ENCODE data around the gene ENGASE. TPM values are rescaled to one million over a fixed set of nuclear protein-coding genes. Genes with fewer than 3 reads are reported as not detected.

The ENGASE gene
- total and polyA plus RNA-seq, 7 experiments from 2014 or later = 3.8 to 214 (median 82.7) TPM

DNA sequence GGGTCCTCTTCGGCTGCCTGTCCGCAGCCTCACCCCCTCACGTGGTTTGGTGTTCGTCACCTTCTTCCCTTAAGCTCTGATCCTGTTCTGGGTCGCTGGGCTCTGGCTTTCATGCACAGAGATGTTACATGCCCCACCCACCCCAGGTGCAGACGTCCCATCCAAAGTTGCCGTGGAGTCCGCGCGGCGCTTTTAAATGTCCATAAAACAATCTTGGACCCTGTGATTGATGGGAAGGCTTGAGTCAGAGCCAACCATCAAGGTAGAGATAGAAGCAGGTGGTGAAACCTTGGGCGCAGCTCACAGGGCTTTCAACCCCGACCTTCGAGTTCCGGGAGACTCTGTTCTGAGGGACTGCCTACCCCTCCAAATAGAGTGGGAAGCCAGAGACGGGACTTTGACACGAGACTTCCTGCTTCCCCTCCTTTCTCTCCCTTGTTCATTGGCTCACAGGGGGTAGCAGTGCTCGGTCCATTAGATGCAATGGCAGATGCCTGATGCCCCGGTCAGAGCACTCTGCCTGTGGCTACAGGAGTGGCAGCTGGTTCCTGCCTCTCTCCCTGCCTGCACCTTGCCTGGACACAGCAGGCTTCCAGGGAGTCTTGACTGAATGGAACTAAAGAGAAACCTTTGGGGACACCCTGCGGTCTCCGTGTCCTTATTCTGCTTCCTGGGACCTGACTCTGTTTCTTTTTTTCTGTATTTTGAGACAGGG lies 4.0 kb downstream of the ENGASE start:
- peaks cover 5 to 27% (median 6%) of the 10 kb centered on the region in 5 donors for H3K36me3 Mint-ChIP-seq
- CTCF ChIA-PET = interaction anchor here (1.3 kb wide), 1 partner anchor 314 kb away, joined by 4 read pairs; no protein-coding TSS in a partner anchor

DNA sequence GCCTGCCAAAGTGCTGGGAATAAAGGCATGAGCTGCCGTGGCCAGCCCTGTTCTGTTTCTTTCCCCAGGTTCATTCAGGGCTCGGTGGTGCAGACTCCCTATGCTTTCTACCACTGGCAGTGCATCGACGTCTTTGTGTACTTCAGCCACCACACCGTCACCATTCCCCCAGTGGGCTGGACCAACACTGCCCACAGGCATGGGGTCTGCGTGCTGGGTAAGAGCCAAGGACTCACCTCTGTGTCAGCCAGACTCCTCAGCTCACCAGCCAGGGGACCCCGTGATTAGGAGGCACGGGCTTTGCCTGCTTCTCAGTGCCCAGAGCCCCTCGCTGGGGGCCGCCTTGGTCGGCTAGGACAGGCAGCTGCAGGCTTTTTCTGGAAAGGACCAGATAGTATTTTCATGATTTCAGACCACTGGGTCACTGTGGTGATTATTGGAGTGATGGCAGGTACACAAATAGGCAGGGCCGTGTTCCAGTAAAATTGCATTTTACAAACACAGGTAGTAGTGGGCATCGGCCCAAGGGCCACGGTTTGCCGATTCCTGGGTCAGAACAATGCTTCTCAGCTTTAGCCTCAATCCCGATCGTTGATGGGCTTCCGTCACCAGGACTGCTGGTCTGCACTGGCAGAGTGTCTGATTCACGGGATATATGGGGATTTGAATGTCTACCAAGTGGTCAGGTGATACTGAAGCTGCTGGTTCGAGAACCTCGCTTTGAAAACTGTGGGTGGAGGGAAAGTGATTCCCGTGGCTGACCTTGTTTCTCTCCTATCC lies 5.0 kb downstream of the ENGASE start:
- no peaks in the 10 kb centered on the region for H3K27me3 Mint-ChIP-seq
- no peak for DNase-seq
- intact Hi-C loops (cut with micrococcal nuclease) = loop anchor here (10.0 kb wide), 2 partner anchors 625 to 915 kb away; no protein-coding TSS in a partner anchor
- H3K4me3 Mint-ChIP-seq = no peak overlapping the region
- H3K4me3 ChIP-seq (ENCODE audit: low read length) = no peak overlapping the region
- ChIA-PET CTCF (interaction anchor here (1.3 to 5.0 kb wide), 2 partner anchors 16 to 313 kb away, joined by 4 to 23 read pairs; no protein-coding TSS in a partner anchor), POLR2A (no interaction called here)
- H3K27ac ChIP-seq (ENCODE audit: low read depth, low read length) = no peak overlapping the region
- H3K9me3 ChIP-seq (ENCODE audit: control insufficient read depth in 2 of 3, low read length in 3 of 3) = no peaks in the 10 kb centered on the region
- H3K27ac Mint-ChIP-seq = no peak overlapping the region
- peaks cover 0 to 65% (median 4%) of the 10 kb centered on the region in 3 experiments for H3K36me3 ChIP-seq (ENCODE audit: control insufficient read depth in 2 of 3, insufficient read depth in 3 of 3, low read length in 3 of 3)
- H3K27me3 ChIP-seq (ENCODE audit: control insufficient read depth in 2 of 2, insufficient read depth in 2 of 2, low read length in 2 of 2) = no peaks in the 10 kb centered on the region
- peaks cover 8% of the 10 kb centered on the region in 2 donors for H3K4me1 ChIP-seq (ENCODE audit: control insufficient read depth in 2 of 2, insufficient read depth in 2 of 2, low read length in 2 of 2)
- H3K9me3 Mint-ChIP-seq = no peaks in the 10 kb centered on the region
- H3K4me1 Mint-ChIP-seq = peaks cover 10 to 22% (median 15%) of the 10 kb centered on the region in 7 donors
- H3K36me3 Mint-ChIP-seq = peaks cover 5 to 27% (median 6%) of the 10 kb centered on the region in 5 donors
- ATAC-seq = no peak

More for the DNA sequence above, 4.0 kb downstream of the ENGASE start:
- Mint-ChIP-seq H3K27ac (peak overlapping the region in 1 of 9 donors; percentile 46), H3K27me3 (no peaks in the 10 kb centered on the region), H3K4me1 (peaks cover 13 to 26% (median 18%) of the 10 kb centered on the region in 7 donors), H3K9me3 (no peaks in the 10 kb centered on the region), H3K4me3 (no peak overlapping the region)
- Histone ChIP-seq H3K27ac (ENCODE audit: low read depth, low read length) (no peak overlapping the region), H3K4me1 (ENCODE audit: control insufficient read depth in 2 of 2, insufficient read depth in 2 of 2, low read length in 2 of 2) (peaks cover 8 to 14% of the 10 kb centered on the region in 2 donors), H3K9me3 (ENCODE audit: control insufficient read depth in 2 of 3, low read length in 3 of 3) (no peaks in the 10 kb centered on the region), H3K36me3 (ENCODE audit: control insufficient read depth in 2 of 3, insufficient read depth in 3 of 3, low read length in 3 of 3) (peaks cover 0 to 55% (median 4%) of the 10 kb centered on the region in 3 experiments), H3K4me3 (ENCODE audit: low read length) (no peak overlapping the region), H3K27me3 (ENCODE audit: control insufficient read depth in 2 of 2, insufficient read depth in 2 of 2, low read length in 2 of 2) (no peaks in the 10 kb centered on the region)
- DNase-seq (no peak), ATAC-seq (no peak)
- intact Hi-C loops (cut with micrococcal nuclease) = loop anchor here in 1 of 2 donors (10.0 kb wide), 1 partner anchor 916 kb away; no protein-coding TSS in a partner anchor
- POLR2A ChIA-PET = no interaction called here

GRCh38 chr17:79080349-79080748 lies 5.7 kb downstream of the ENGASE start:
- Histone ChIP-seq H3K36me3 (ENCODE audit: control insufficient read depth in 2 of 3, insufficient read depth in 3 of 3, low read length in 3 of 3) (peaks cover 0 to 72% (median 4%) of the 10 kb centered on the region in 3 experiments), H3K4me1 (ENCODE audit: control insufficient read depth in 2 of 2, insufficient read depth in 2 of 2, low read length in 2 of 2) (peaks cover 6 to 8% of the 10 kb centered on the region in 2 donors), H3K4me3 (ENCODE audit: low read length) (no peak overlapping the region), H3K9me3 (ENCODE audit: control insufficient read depth in 2 of 3, low read length in 3 of 3) (no peaks in the 10 kb centered on the region), H3K27me3 (ENCODE audit: control insufficient read depth in 2 of 2, insufficient read depth in 2 of 2, low read length in 2 of 2) (no peaks in the 10 kb centered on the region), H3K27ac (ENCODE audit: low read depth, low read length) (no peak overlapping the region)
- Mint-ChIP-seq H3K4me1 (peaks cover 9 to 19% (median 13%) of the 10 kb centered on the region in 7 donors), H3K27me3 (no peaks in the 10 kb centered on the region), H3K36me3 (peaks cover 5 to 27% (median 6%) of the 10 kb centered on the region in 5 donors), H3K9me3 (no peaks in the 10 kb centered on the region), H3K27ac (no peak overlapping the region), H3K4me3 (peak overlapping the region in 1 of 10 donors; percentile 41)
- ATAC-seq = no peak
- CTCF ChIA-PET = interaction anchor here (5.0 kb wide), 1 partner anchor 17 kb away, joined by 23 read pairs; no protein-coding TSS in a partner anchor
- POLR2A ChIA-PET = no interaction called here
- intact Hi-C loops (cut with micrococcal nuclease) = loop anchor here in 1 of 2 donors (10.0 kb wide), 1 partner anchor 624 kb away; no protein-coding TSS in a partner anchor
- DNase-seq = no peak

- Mint-ChIP-seq H3K27me3 (no peaks in the 10 kb centered on the region), H3K4me3 (peak overlapping the region in 1 of 10 donors; percentile 41), H3K9me3 (no peaks in the 10 kb centered on the region), H3K4me1 (peaks cover 4 to 14% (median 10%) of the 10 kb centered on the region in 7 donors), H3K27ac (peak overlapping the region in 1 of 9 donors; percentile 47), H3K36me3 (peaks cover 5 to 27% (median 6%) of the 10 kb centered on the region in 5 donors)
- DNase-seq (no peak), ATAC-seq (no peak)
- peaks cover 0 to 77% (median 4%) of the 10 kb centered on the region in 3 experiments for H3K36me3 ChIP-seq (ENCODE audit: control insufficient read depth in 2 of 3, insufficient read depth in 3 of 3, low read length in 3 of 3)
- CTCF ChIA-PET = interaction anchor here (5.0 kb wide), 1 partner anchor 17 kb away, joined by 23 read pairs; no protein-coding TSS in a partner anchor
- peaks cover 2 to 4% of the 10 kb centered on the region in 2 donors for H3K4me1 ChIP-seq (ENCODE audit: control insufficient read depth in 2 of 2, insufficient read depth in 2 of 2, low read length in 2 of 2)
- no peak overlapping the region for H3K4me3 ChIP-seq (ENCODE audit: low read length)
- intact Hi-C loops (cut with micrococcal nuclease) = loop anchor here in 1 of 2 donors (10.0 kb wide), 1 partner anchor 624 kb away; no protein-coding TSS in a partner anchor
- POLR2A ChIA-PET = no interaction called here
- H3K27me3 ChIP-seq (ENCODE audit: control insufficient read depth in 2 of 2, insufficient read depth in 2 of 2, low read length in 2 of 2) = no peaks in the 10 kb centered on the region
- no peak overlapping the region for H3K27ac ChIP-seq (ENCODE audit: low read depth, low read length)
- H3K9me3 ChIP-seq (ENCODE audit: control insufficient read depth in 2 of 3, low read length in 3 of 3) = no peaks in the 10 kb centered on the region
Observed at GRCh38 chr17:79080761-79081290, 6.2 kb downstream of the ENGASE start.

GRCh38 chr17:79081571-79082276 lies 7.1 kb downstream of the ENGASE start:
- peaks cover 5 to 27% (median 6%) of the 10 kb centered on the region in 5 donors for H3K36me3 Mint-ChIP-seq
- intact Hi-C loops (cut with micrococcal nuclease) = loop anchor here (1.0 to 10.0 kb wide), 4 partner anchors 16 to 623 kb away; no protein-coding TSS in a partner anchor
- ATAC-seq (no peak), DNase-seq (no peak)
- CTCF ChIA-PET = interaction anchor here (0.6 to 5.0 kb wide), 5 partner anchors 8 to 890 kb away, joined by 3 to 23 read pairs (median 3); no protein-coding TSS in a partner anchor
- H3K27ac Mint-ChIP-seq = peak overlapping the region in 1 of 9 donors; percentile 6
- no peaks in the 10 kb centered on the region for H3K9me3 ChIP-seq (ENCODE audit: control insufficient read depth in 2 of 3, low read length in 3 of 3)
- no peak overlapping the region for H3K4me3 ChIP-seq (ENCODE audit: low read length)
- peaks cover 0 to 8% (median 5%) of the 10 kb centered on the region in 7 donors for H3K4me1 Mint-ChIP-seq
- peaks cover 0 to 86% (median 4%) of the 10 kb centered on the region in 3 experiments for H3K36me3 ChIP-seq (ENCODE audit: control insufficient read depth in 2 of 3, insufficient read depth in 3 of 3, low read length in 3 of 3)
- H3K4me3 Mint-ChIP-seq = no peak overlapping the region
- H3K27ac ChIP-seq (ENCODE audit: low read depth, low read length) = no peak overlapping the region
- H3K27me3 ChIP-seq (ENCODE audit: control insufficient read depth in 2 of 2, insufficient read depth in 2 of 2, low read length in 2 of 2) = no peaks in the 10 kb centered on the region
- H3K27me3 Mint-ChIP-seq = no peaks in the 10 kb centered on the region
- POLR2A ChIA-PET = interaction anchor here (0.5 to 0.6 kb wide), 2 partner anchors 72 to 314 kb away, joined by 3 read pairs; partner anchors contain the start of gene CANT1
- H3K9me3 Mint-ChIP-seq = no peaks in the 10 kb centered on the region
- no peaks in the 10 kb centered on the region for H3K4me1 ChIP-seq (ENCODE audit: control insufficient read depth in 2 of 2, insufficient read depth in 2 of 2, low read length in 2 of 2)

Data from naive thymus-derived CD4-positive, alpha-beta T cell (primary cell).